ENCODE results near the gene ZNRF3.

DNA sequence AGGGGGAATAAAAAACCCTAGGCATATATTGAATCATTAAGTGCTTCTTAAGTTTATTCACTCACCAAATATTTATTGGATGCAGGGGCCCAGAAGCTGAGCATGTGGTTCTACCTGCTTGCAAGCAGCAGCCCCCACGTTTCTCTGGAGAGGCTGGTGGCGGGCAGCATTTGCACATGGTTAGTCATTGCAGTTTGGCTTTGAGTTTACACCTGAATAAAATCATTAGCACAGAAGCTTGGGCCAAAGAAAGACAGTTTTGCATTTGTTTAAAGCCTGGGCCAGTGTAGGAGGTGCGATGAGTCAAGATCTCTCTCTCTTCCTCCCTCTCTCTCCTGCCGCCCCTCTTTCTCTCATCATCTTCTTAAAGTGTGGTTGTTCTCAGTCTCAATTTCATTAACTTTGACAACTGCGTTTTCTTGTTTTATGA lies 105.7 kb downstream of the ZNRF3 start:
- TF ChIP-seq CTCF (IDR thresholded peaks at IDR 0.05) (no peak), POLR2A (IDR thresholded peaks at IDR 0.05) (no peak)

All from uterus (tissue), 2 donors.